Hepatocyte (in vitro differentiated cells): ENCODE data around the gene INPP4B.

Experiments
- CTCF ChIP-seq: fragments of 200-600 bp; sonication (generic); IDR thresholded peaks from 2 replicates; pipeline ENCODE4 v1.5.1; 2016; ENCODE audit warnings: antibody characterized with exemption, mild to moderate bottlenecking; ENCODE audit not compliant: poor library complexity
- EZH2 ChIP-seq: fragments of 200-600 bp; sonication (generic); IDR thresholded peaks from 2 replicates; pipeline ENCODE4 v1.6.1; 2016; ENCODE audit warnings: antibody characterized with exemption, mild to moderate bottlenecking, borderline replicate concordance
- EZH2phosphoT487 ChIP-seq: fragments of 200-600 bp; sonication (generic); IDR thresholded peaks from one replicate; pipeline ENCODE4 v1.6.1; 2018; ENCODE audit warnings: antibody characterized with exemption, mild to moderate bottlenecking, low read depth, moderate library complexity; ENCODE audit not compliant: unreplicated experiment, severe bottlenecking

GRCh38 chr4:142318280-142318679, 527.8 kb downstream of the INPP4B start:
- TF ChIP-seq CTCF: no peak
- no peak for TF ChIP-seq EZH2
- TF ChIP-seq EZH2phosphoT487: no peak
